K562 (cell line): Measurements from ENCODE around the gene CDH2. TPM values are rescaled to one million over a fixed set of nuclear protein-coding genes. Genes with fewer than 3 reads are reported as not detected.

Experiments
- ATAC-seq: fragments of 200-7000 bp; cut with Tn5 transposase; 3 replicates; pipeline ENCODE4 v1.9.1; 2020; ENCODE audit warnings: moderate library complexity
- BruUV-seq: library from RNA; stranded (reverse); fragments of 400-500 nt; replicated peaks from 2 replicates; lab custom pipeline; 2021; lab: Mats Ljungman, UMichigan
- CTCF ChIA-PET: fragments of 300-600 bp; formaldehyde crosslinking; extraction: SDS; loops from one replicate; lab custom pipeline; 2021; ENCODE audit warnings: low intra/inter-chr PET ratio; lab: Yijun Ruan, JAX
- POLR2A ChIA-PET: fragments of 300-600, 350-650 bp; sonication (Branson Sonifier 250); formaldehyde crosslinking; extraction: SDS; loops from one replicate; lab custom pipeline; 2021; ENCODE audit warnings: antibody characterized with exemption, inconsistent platforms; lab: Yijun Ruan, JAX
- DNase-seq, 4 experiments: peaks; one replicate each; pipeline versions ENCODE4 v3.0.0 to v3.0.0-alpha.2; 2011 to 2018; ENCODE audit warnings: low spot score in 3 of 4, mixed read lengths in 3 of 4; ENCODE audit errors: extremely low read depth in 1 of 4
- FAIRE-seq: peaks from 2 replicates; lab custom pipeline; 2011; peaks lifted over from hg19 to GRCh38; lab: Jason Lieb, UNC
- H2AFZ ChIP-seq: 2 replicates; pipeline ENCODE4 v1.6.0; 2011; ENCODE audit warnings: low read depth, low read length, control low read depth, inconsistent platforms
- H3K27ac ChIP-seq: fragments of 200-600 bp; 3 replicates; pipeline ENCODE4 v1.8.0; 2011; ENCODE audit warnings: low read depth, mild to moderate bottlenecking, control low read depth, inconsistent platforms, low read length, moderate library complexity, mixed read lengths; ENCODE audit errors: extremely low read depth
- H3K27me3 ChIP-seq, 2 experiments: fragments of 300-600 bp in 1 of 2; 2 replicates in 1 of 2; 3 replicates in 1 of 2; pipeline versions ENCODE4 v1.6.0 to v1.8.0; 2011; ENCODE audit warnings: inconsistent platforms in 2 of 2, low read length in 2 of 2, mild to moderate bottlenecking in 1 of 2, mixed read lengths in 1 of 2, moderate library complexity in 1 of 2; ENCODE audit not compliant: control insufficient read depth in 2 of 2, insufficient read depth in 2 of 2
- H3K36me3 ChIP-seq: fragments of 300-600 bp; 3 replicates; pipeline ENCODE4 v1.8.0; 2011; ENCODE audit warnings: mild to moderate bottlenecking, low read length, inconsistent platforms; ENCODE audit not compliant: control insufficient read depth, insufficient read depth
- H3K4me1 ChIP-seq, 2 experiments: fragments of 200-600 bp in 1 of 2; replicated peaks in 1 of 2; 2 replicates in 1 of 2; 3 replicates in 1 of 2; pipeline versions ENCODE4 v1.5.1 to v1.8.0; 2011; ENCODE audit warnings: inconsistent platforms in 2 of 2, low read length in 2 of 2, mild to moderate bottlenecking in 1 of 2, mixed read lengths in 1 of 2, moderate library complexity in 1 of 2; ENCODE audit not compliant: control insufficient read depth in 2 of 2, insufficient read depth in 2 of 2
- H3K4me2 ChIP-seq: 2 replicates; pipeline ENCODE4 v1.6.1; 2011; ENCODE audit warnings: low read length, control low read depth, inconsistent platforms, mixed read lengths; ENCODE audit not compliant: insufficient read depth
- H3K4me3 ChIP-seq: fragments of 200-600 bp; sonication (generic), shearing (Covaris generic); 2 replicates; pipeline ENCODE4 v1.5.1; 2016; ENCODE audit warnings: control low read depth, inconsistent platforms
- H3K79me2 ChIP-seq: fragments of 200-600 bp; 3 replicates; pipeline ENCODE4 v1.8.0; 2011; ENCODE audit warnings: low read length, inconsistent platforms; ENCODE audit not compliant: control insufficient read depth, insufficient read depth
- H3K9ac ChIP-seq, 2 experiments: 2 replicates each; pipeline versions ENCODE4 v1.6.0 to v1.6.1; 2011; ENCODE audit warnings: low read depth in 2 of 2, low read length in 2 of 2, control low read depth in 1 of 2, inconsistent platforms in 1 of 2, mild to moderate bottlenecking in 1 of 2, mixed read lengths in 1 of 2; ENCODE audit not compliant: insufficient read depth in 1 of 2
- H3K9me1 ChIP-seq: one replicate; pipeline ENCODE4 v1.6.0; 2011; ENCODE audit warnings: inconsistent platforms, mild to moderate bottlenecking, low read length, moderate library complexity; ENCODE audit not compliant: control insufficient read depth, insufficient read depth
- H3K9me3 ChIP-seq: replicated peaks from 2 replicates; pipeline ENCODE4 v1.5.1; 2011; ENCODE audit warnings: low read depth, low read length, inconsistent platforms; ENCODE audit not compliant: control insufficient read depth, insufficient read depth
- H4K20me1 ChIP-seq: replicated peaks from 2 replicates; pipeline ENCODE4 v1.6.1; 2011; ENCODE audit warnings: low read length, inconsistent platforms, mixed read lengths; ENCODE audit not compliant: control insufficient read depth, insufficient read depth
- CAMTA2 ChIP-seq: fragments of 250-450 bp; sonication (Bioruptor Pico); conservative IDR thresholded peaks from 2 replicates; pipeline ENCODE4 v1.5.1; 2022
- FOXA3 ChIP-seq, 2 experiments: fragments of 450-650 bp in 1 of 2; sonication (generic) in 1 of 2; formaldehyde crosslinking; IDR thresholded peaks in 1 of 2; conservative IDR thresholded peaks in 1 of 2; 2 replicates each; pipeline versions ENCODE4 v1.4.0 to v1.8.0; 2020 to 2022; ENCODE audit warnings: mild to moderate bottlenecking in 2 of 2, missing genetic modification reagents in 1 of 2
- FUS ChIP-seq: fragments of 200-400 bp; formaldehyde crosslinking; optimal IDR thresholded peaks from 2 replicates; pipeline ENCODE3; 2017; ENCODE audit warnings: low read depth, low read length
- ZNF785 ChIP-seq: fragments of 250-450 bp; sonication (Bioruptor Pico); IDR thresholded peaks from 2 replicates; pipeline ENCODE4 v1.4.0; 2020; ENCODE audit warnings: mild to moderate bottlenecking
- WGBS: fragments of 100-300 bp; shearing (Covaris generic); methylation state at CpG from one replicate; pipeline ENCODE4 v1.1.6; 2016; ENCODE audit warnings: low coverage, mixed read lengths; ENCODE audit not compliant: insufficient coverage; ENCODE audit errors: missing lambda C conversion rate; 5-methylcytosine and 5-hydroxymethylcytosine counted together
- in situ Hi-C: fragments of 300-500 bp; cut with MboI; formaldehyde crosslinking; loops from 4 replicates; pipeline ENCODE4 v1.15.0; 2018; ENCODE audit warnings: inconsistent platforms, mixed read lengths
- intact Hi-C: fragments of 100-400 bp; cut with micrococcal nuclease; formaldehyde crosslinking; loops from 2 replicates; pipeline ENCODE4 v1.14.2; 2022
- polyA plus RNA-seq, 8 experiments: library from polyadenylated mRNA; depleted of rRNA in 4 of 8; stranded (reverse) in 5 of 8; unstranded in 3 of 8; fragments of >200 nt; fragmentation: Nextera tagmentation in 2 of 8; fragmentation: Illumina TruSeq in 1 of 8; extraction: Ambion mirVana in 2 of 8; extraction: Trizol in 1 of 8; gene quantifications; 2 replicates each; pipeline versions ENCODE4 v1.2.1 to v1.2.3, GENCODE V29; 2011 to 2014; ENCODE audit warnings: inconsistent platforms in 1 of 8, missing spikeins in 1 of 8
- total RNA-seq, 7 experiments: library from RNA; depleted of rRNA in 6 of 7; stranded (reverse); fragments of >200 nt in 6 of 7; fragmentation: Illumina TruSeq in 2 of 7; extraction: Trizol in 2 of 7; gene quantifications; 2 replicates each; pipeline versions ENCODE4 v1.2.1 to v1.2.3, GENCODE V29; 2011 to 2021; ENCODE audit warnings: low replicate concordance in 1 of 7
- TF ChIP-seq, protein P1 (sequence below): fragments of 450-650 bp; IDR thresholded peaks from 2 replicates; pipeline ENCODE4 v1.6.1; 2017; ENCODE audit warnings: antibody characterized with exemption

Gene CDH2
- total and polyA plus RNA-seq, 9 of the 15 experiments (the other 6 are each of a cell fraction or from before 2014, with no cell fraction given), result 0.04 TPM; not detected in 8

- TF ChIP-seq, protein P1, sequence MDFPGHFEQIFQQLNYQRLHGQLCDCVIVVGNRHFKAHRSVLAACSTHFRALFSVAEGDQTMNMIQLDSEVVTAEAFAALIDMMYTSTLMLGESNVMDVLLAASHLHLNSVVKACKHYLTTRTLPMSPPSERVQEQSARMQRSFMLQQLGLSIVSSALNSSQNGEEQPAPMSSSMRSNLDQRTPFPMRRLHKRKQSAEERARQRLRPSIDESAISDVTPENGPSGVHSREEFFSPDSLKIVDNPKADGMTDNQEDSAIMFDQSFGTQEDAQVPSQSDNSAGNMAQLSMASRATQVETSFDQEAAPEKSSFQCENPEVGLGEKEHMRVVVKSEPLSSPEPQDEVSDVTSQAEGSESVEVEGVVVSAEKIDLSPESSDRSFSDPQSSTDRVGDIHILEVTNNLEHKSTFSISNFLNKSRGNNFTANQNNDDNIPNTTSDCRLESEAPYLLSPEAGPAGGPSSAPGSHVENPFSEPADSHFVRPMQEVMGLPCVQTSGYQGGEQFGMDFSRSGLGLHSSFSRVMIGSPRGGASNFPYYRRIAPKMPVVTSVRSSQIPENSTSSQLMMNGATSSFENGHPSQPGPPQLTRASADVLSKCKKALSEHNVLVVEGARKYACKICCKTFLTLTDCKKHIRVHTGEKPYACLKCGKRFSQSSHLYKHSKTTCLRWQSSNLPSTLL, result no peak
- no peak for TF ChIP-seq FOXA3 (CRISPR knock-in tag; conservative IDR thresholded peaks at IDR 0.05 in 1 of 2, IDR thresholded peaks at IDR 0.05 in 1 of 2)
- no peak for TF ChIP-seq FUS
Observed at GRCh38 chr18:28045176-28045810, 131.6 kb downstream of the CDH2 start (continued).

GRCh38 chr18:28044036-28044435 lies 132.9 kb downstream of the CDH2 start:
- H3K4me1 ChIP-seq, result no peaks in the 10 kb centered on the region
- in situ Hi-C loops (no loop called here), intact Hi-C loops (no loop called here)
- ChIA-PET CTCF (no interaction called here), POLR2A (no interaction called here)
- TF ChIP-seq CAMTA2 (CRISPR knock-in tag) (no peak), ZNF785 (CRISPR knock-in tag) (no peak)
- no TSS peak for BruUV-seq
- H3K27me3 ChIP-seq, result no peaks in the 10 kb centered on the region
- H4K20me1 ChIP-seq, result no peaks in the 10 kb centered on the region
- no peaks in the 10 kb centered on the region for H3K79me2 ChIP-seq
- no peak overlapping the region for H3K27ac ChIP-seq
- WGBS, result 0% methylated on average over 4 of the region's 4 CpGs
- H3K4me3 ChIP-seq, result no peak overlapping the region
- no peak overlapping the region for H3K4me2 ChIP-seq
- FAIRE-seq (no peak), ATAC-seq (no peak), DNase-seq (no peak)
- no peaks in the 10 kb centered on the region for H3K9me3 ChIP-seq
- no peak overlapping the region for H2AFZ ChIP-seq
- H3K9ac ChIP-seq, result no peak overlapping the region
- no peaks in the 10 kb centered on the region for H3K9me1 ChIP-seq
- H3K36me3 ChIP-seq, result no peaks in the 10 kb centered on the region
